Muscle layer of duodenum (tissue), 2 donors: ENCODE data around the gene PSORS1C2.

Experiments used
- H3K27ac ChIP-seq: one replicate; pipeline ENCODE4 v1.7.0; 2013; ENCODE audit warnings: mild to moderate bottlenecking, low read length
- H3K27me3 ChIP-seq: one replicate; pipeline ENCODE4 v1.7.0; 2013; ENCODE audit warnings: low read depth, mild to moderate bottlenecking, control low read depth, low read length
- H3K36me3 ChIP-seq, 2 donors: one replicate each; pipeline ENCODE4 v1.7.0; 2013; ENCODE audit warnings: low read length in 2 of 2, control low read depth in 1 of 2, mild to moderate bottlenecking in 1 of 2; ENCODE audit not compliant: insufficient read depth in 2 of 2, control insufficient read depth in 1 of 2
- H3K4me1 ChIP-seq, 2 donors: one replicate each; pipeline ENCODE4 v1.7.0; 2013; ENCODE audit warnings: low read length in 2 of 2, mild to moderate bottlenecking in 2 of 2, control low read depth in 1 of 2, moderate library complexity in 1 of 2; ENCODE audit not compliant: insufficient read depth in 2 of 2, control insufficient read depth in 1 of 2
- H3K4me3 ChIP-seq, 2 donors: one replicate each; pipeline ENCODE4 v1.7.0; 2013; ENCODE audit warnings: low read length in 2 of 2, low read depth in 1 of 2, mild to moderate bottlenecking in 1 of 2
- H3K9me3 ChIP-seq, 2 donors: one replicate each; pipeline ENCODE4 v1.7.0; 2013; ENCODE audit warnings: low read length in 2 of 2, control low read depth in 1 of 2, mild to moderate bottlenecking in 1 of 2; ENCODE audit not compliant: control insufficient read depth in 1 of 2
- donor health status: healthy.

The PSORS1C2 gene

DNA sequence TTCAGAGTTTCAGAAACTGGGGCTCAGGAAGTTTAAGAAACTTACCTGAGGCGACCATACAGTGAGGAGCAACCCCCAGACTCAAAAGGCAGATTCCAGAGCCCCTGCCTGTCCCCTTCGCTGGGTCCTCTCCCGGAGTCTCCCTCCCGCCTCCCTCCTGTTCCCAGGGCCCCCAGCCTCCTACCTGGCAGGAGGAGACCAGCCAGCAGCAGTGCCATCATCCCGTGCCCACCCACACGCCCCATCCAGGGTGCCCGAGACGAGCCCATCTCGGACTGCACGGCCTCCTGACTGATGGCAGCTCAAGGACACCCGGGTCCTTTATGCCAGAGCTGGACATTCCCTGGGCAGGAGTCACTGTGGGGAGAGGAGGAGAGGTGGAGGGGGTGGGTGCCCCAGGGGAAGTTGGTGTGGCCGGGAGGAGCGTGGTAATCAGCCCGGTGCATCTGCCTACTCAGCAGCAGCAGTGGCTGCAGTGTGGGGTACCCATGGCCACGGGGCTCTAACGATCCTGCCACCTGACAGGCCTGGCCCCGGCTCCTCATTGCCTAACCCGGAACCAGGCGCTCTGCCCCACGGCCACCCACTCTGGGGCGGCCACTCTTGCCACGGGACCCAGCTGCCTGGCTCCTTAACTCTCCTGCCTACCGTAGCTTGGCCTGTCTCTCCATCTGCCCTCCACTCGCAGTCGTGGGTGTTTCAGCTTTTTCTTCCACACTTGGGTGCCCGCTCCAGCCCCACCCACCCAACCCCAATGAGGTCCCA is 18.5 kb downstream of the PSORS1C2 start, which contains the start of gene CDSN:
Gene CDSN (minus strand): TSS at position 296 of the 765 bp plus-strand sequence. CDS start 27 bp downstream, at position 269.
- Histone ChIP-seq H3K4me1 (peaks cover 3 to 40% of the 10 kb centered on the region in 2 donors), H3K4me3 (no peak within 1 kb of the TSS), H3K27me3 (no peaks in the 10 kb centered on the region), H3K36me3 (no peaks in the 10 kb centered on the region), H3K27ac (no peak within 1 kb of the TSS), H3K9me3 (no peaks in the 10 kb centered on the region)

DNA sequence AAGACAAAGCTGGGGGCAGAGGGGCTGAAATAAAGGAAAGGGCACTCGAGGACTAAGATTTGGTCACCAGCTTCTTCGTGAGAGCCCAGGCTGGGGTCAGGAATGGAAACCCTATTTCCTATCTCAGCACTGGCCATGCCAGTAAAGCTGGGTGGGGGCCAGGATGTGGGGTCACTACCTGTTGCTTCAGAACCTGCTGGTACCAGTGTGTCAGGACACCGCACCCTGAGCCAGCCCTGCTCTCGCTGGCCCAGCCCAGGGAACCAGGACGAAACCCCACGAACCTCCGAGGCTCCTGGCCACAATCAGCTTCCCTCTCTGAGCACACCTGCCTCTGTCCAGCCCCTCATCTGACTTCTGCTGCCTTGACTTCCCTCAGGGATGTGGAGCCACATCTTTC is 20.7 kb downstream of the PSORS1C2 start:
- H3K4me1 ChIP-seq: peaks cover 13 to 40% of the 10 kb centered on the region in 2 donors
- H3K36me3 ChIP-seq: no peaks in the 10 kb centered on the region
- no peaks in the 10 kb centered on the region for H3K27me3 ChIP-seq
- no peak overlapping the region for H3K4me3 ChIP-seq
- H3K27ac ChIP-seq: no peak overlapping the region
- H3K9me3 ChIP-seq: no peaks in the 10 kb centered on the region

DNA sequence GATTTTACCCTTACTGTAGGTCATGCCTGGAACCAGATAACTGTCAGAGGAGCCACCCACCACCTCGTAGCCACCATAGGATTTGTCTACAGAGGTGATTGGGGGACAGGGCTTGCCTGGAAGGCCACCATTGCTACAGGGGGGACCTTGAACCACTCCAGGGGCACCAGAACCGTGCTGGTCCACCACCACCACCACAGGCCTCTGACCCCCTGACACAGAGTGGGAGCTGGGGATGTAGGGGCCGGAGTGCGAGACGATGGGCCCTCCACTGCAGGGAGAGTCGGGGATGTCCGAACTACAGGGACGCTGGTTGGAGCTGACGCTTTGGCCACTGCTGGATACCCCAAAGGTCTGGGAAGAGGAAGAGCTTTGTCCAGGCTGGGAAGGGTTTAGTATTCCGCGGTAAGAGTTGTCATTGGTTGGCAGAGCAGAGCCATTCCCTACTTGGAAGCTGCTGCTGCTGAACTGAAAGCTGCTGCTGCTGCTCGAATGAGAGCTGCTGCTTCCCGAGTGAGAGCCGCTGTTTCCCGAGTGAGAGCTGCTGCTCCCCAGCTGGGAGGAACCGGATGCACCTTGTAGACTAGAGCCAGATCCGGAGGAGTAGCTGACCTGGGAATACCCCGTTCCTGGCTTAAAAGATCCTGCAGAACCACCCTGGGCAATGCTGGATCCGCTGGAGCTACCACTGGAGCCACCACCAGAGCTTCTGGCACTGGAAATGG is 22.0 kb downstream of the PSORS1C2 start:
- H3K9me3 ChIP-seq: no peaks in the 10 kb centered on the region
- H3K4me1 ChIP-seq: peaks cover 13 to 27% of the 10 kb centered on the region in 2 donors
- H3K27ac ChIP-seq: no peak overlapping the region
- H3K36me3 ChIP-seq: no peaks in the 10 kb centered on the region
- no peaks in the 10 kb centered on the region for H3K27me3 ChIP-seq
- peak overlapping the region; percentile 12 to 28 for H3K4me3 ChIP-seq

- Histone ChIP-seq H3K36me3 (no peaks in the 10 kb centered on the region), H3K27ac (no peak overlapping the region), H3K4me3 (no peak overlapping the region), H3K4me1 (peaks cover 13 to 26% of the 10 kb centered on the region in 2 donors), H3K27me3 (no peaks in the 10 kb centered on the region), H3K9me3 (no peaks in the 10 kb centered on the region)
Measured at GRCh38 chr6:31115941-31116560, 22.8 kb downstream of the PSORS1C2 start.

DNA sequence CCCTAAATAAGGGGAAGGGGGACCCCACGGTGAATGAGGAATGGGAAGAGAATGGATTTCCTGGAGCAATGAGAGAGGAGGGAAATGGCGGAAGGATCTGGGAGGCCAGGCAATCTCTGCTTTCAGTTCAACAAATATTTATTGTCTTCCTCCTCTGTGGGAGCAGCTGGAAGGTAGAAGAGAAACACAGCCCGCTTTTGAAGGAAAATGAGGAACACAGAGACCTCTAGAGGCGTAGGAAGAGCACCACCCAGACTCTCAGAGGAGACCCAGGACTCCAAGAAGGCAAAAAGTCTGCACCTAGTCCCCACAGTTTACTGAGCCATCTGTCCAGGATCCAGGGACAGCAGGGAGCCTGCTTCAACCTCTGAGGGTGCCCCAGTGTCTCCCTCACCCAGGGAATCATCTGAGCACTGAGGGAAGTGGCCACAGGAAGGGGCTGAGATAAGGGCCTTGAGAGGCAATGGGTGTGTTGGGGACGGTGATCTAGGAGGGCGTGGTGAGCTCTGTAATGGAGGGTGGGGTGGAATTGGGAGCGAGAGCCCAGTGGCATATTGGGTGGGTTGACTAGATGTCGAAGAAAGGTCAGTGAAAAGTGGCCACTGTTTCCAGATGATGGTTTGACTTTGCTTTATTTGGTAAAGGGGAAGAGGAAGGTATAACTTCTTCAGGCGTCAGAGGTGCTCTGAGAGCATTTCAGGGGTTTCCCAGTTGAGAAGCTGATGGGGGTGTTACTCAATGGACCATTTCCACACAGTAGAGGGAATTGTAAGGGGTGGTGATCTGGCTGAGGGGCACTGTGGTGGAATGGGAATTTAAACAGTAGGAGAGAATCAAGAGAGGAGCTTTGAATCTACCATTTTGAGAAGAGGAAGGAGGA is 23.7 kb downstream of the PSORS1C2 start:
- Histone ChIP-seq H3K4me3 (peak overlapping the region; percentile 32 to 60), H3K27ac (peak overlapping the region; percentile 76), H3K27me3 (no peaks in the 10 kb centered on the region), H3K9me3 (no peaks in the 10 kb centered on the region), H3K36me3 (no peaks in the 10 kb centered on the region), H3K4me1 (peaks cover 13 to 26% of the 10 kb centered on the region in 2 donors)

DNA sequence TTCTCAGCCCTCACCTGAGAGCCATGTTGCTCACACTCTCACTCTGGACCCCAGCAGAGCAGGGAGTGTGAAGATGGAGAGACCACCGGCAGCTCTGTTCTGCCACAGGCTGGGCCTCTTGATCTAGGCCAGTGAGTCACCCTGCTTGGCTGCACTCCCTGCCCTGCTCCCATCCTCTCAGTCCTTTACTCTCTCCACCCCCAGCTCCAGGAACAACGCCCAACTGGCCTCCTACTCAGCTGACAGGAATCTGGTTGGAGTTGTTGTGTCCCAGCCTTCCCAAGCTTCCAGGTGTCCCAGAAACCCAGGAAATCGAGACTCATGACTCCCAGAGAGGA is 24.4 kb downstream of the PSORS1C2 start, which contains the start of gene PSORS1C1:
Gene PSORS1C1 (plus strand): TSS at position 260 of the 338 bp plus-strand sequence. CDS start 14,833 bp downstream, outside the sequence.
- Histone ChIP-seq H3K4me3 (peak within 1 kb of the TSS; percentile 32 to 60), H3K36me3 (no peaks in the 10 kb centered on the region), H3K27ac (peak within 1 kb of the TSS; percentile 76), H3K27me3 (no peaks in the 10 kb centered on the region), H3K9me3 (no peaks in the 10 kb centered on the region), H3K4me1 (peaks cover 13 to 26% of the 10 kb centered on the region in 2 donors)

- Histone ChIP-seq H3K4me1 (peaks cover 13 to 26% of the 10 kb centered on the region in 2 donors), H3K4me3 (no peak overlapping the region), H3K27ac (no peak overlapping the region)
Measured at GRCh38 chr6:31113861-31114540, 24.9 kb downstream of the PSORS1C2 start.

GRCh38 chr6:31112478-31112877 is 26.4 kb downstream of the PSORS1C2 start, which contains the start of gene C6orf15:
Gene C6orf15, minus strand, starts transcription at chr6:31112575. Its CDS starts 20 bp downstream, at chr6:31112555.
- peaks cover 13 to 26% of the 10 kb centered on the region in 2 donors for H3K4me1 ChIP-seq
- no peaks in the 10 kb centered on the region for H3K36me3 ChIP-seq
- no peaks in the 10 kb centered on the region for H3K27me3 ChIP-seq
- no peak within 1 kb of the TSS for H3K27ac ChIP-seq
- H3K4me3 ChIP-seq: no peak within 1 kb of the TSS
- H3K9me3 ChIP-seq: no peaks in the 10 kb centered on the region

More at GRCh38 chr6:31113861-31114540, 24.9 kb downstream of the PSORS1C2 start:
- Histone ChIP-seq H3K9me3 (no peaks in the 10 kb centered on the region), H3K36me3 (no peaks in the 10 kb centered on the region), H3K27me3 (no peaks in the 10 kb centered on the region)

DNA sequence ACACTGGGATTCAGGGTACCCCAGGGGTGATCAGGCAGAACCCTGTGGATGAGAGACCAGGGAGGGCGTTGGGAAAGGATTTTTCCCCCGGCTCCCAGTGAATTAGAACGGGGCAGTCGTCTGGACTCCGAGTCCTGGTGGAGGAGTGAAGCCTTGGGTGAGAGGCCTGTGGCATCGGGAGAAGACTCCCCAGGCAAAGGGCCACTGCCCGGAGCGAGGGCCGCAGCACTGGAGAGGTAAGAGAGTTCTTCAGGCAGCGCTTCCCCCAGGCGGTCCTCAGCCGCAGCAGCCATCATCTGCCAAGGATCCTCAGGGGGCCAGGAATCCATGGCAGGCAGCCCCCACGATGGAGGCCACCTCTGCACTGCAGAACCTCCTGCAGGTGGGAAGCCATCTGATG is 27.2 kb downstream of the PSORS1C2 start:
- no peaks in the 10 kb centered on the region for H3K9me3 ChIP-seq
- no peak overlapping the region for H3K4me3 ChIP-seq
- no peaks in the 10 kb centered on the region for H3K36me3 ChIP-seq
- peaks cover 13 to 22% of the 10 kb centered on the region in 2 donors for H3K4me1 ChIP-seq
- no peaks in the 10 kb centered on the region for H3K27me3 ChIP-seq
- H3K27ac ChIP-seq: no peak overlapping the region
